Smooth muscle cell (in vitro differentiated cells): ENCODE data around the gene MLN. TPM values are rescaled to one million over a fixed set of nuclear protein-coding genes. Genes with fewer than 3 reads are reported as not detected.
"Not testable (repeated sequence)": the region's sequence is repeated elsewhere in the genome, so short reads cannot be mapped to it uniquely, and the experiment has no call there.

Source experiments
- DNase-seq: peaks from one replicate; lab custom pipeline; 2025; ENCODE audit not compliant: unreplicated experiment; lab: John Stamatoyannopoulos, UW
- H2AFZ ChIP-seq: fragments of 200-600 bp; sonication (generic); 2 replicates; pipeline ENCODE4 v1.6.0; 2016; ENCODE audit warnings: antibody characterized with exemption, low read depth, mild to moderate bottlenecking
- H3F3A ChIP-seq: fragments of 200-600 bp; sonication (generic); 2 replicates; pipeline ENCODE4 v1.6.0; 2017; ENCODE audit warnings: antibody characterized with exemption, low read depth
- H3K27ac ChIP-seq: fragments of 200-600 bp; sonication (generic); 2 replicates; pipeline ENCODE4 v1.5.1; 2016; ENCODE audit warnings: low read depth, mild to moderate bottlenecking
- H3K27me3 ChIP-seq: fragments of 200-600 bp; sonication (generic); 2 replicates; pipeline ENCODE4 v1.6.1; 2016; ENCODE audit warnings: low read depth, mild to moderate bottlenecking
- H3K36me3 ChIP-seq: fragments of 200-600 bp; sonication (generic); 2 replicates; pipeline ENCODE4 v1.5.1; 2016; ENCODE audit warnings: low read depth
- H3K4me1 ChIP-seq: fragments of 200-600 bp; sonication (generic); 2 replicates; pipeline ENCODE4 v1.5.1; 2016; ENCODE audit warnings: low read depth
- H3K4me2 ChIP-seq: fragments of 200-600 bp; sonication (generic); 2 replicates; pipeline ENCODE4 v1.6.0; 2016; ENCODE audit warnings: mild to moderate bottlenecking
- H3K4me3 ChIP-seq: fragments of 200-600 bp; sonication (generic); 2 replicates; pipeline ENCODE4 v1.5.1; 2016; ENCODE audit warnings: mild to moderate bottlenecking
- H3K79me2 ChIP-seq: fragments of 200-600 bp; sonication (generic); 2 replicates; pipeline ENCODE4 v1.6.0; 2016; ENCODE audit warnings: low read depth, mild to moderate bottlenecking
- H3K9ac ChIP-seq: fragments of 200-600 bp; sonication (generic); 2 replicates; pipeline ENCODE4 v1.6.0; 2016; ENCODE audit warnings: low read depth
- H3K9me3 ChIP-seq: fragments of 200-600 bp; sonication (generic); replicated peaks from 2 replicates; pipeline ENCODE4 v1.5.1; 2016; ENCODE audit warnings: low read depth
- H4K20me1 ChIP-seq: fragments of 200-600 bp; sonication (generic); 2 replicates; pipeline ENCODE4 v1.6.0; 2016; ENCODE audit warnings: low read depth
- WGBS: methylation state at CpG from one replicate; pipeline ENCODE4 v1.1.7; 2016; ENCODE audit warnings: low lambda C conversion rate; 5-methylcytosine and 5-hydroxymethylcytosine counted together
- polyA plus RNA-seq: library from polyadenylated mRNA; unstranded; fragments of >200 nt; fragmentation: Nextera tagmentation; extraction: Ambion mirVana; gene quantifications from 2 replicates; pipeline ENCODE4 v1.2.1, GENCODE V29; 2016
- total RNA-seq: library from RNA; depleted of rRNA; stranded (reverse); fragments of >200 nt; gene quantifications from 2 replicates; pipeline ENCODE4 v1.2.3, GENCODE V29; 2014
- TF ChIP-seq, protein P1 (sequence below): fragments of 200-600 bp; sonication (generic); IDR thresholded peaks from 2 replicates; pipeline ENCODE4 v1.5.1; 2017; ENCODE audit warnings: borderline replicate concordance, mild to moderate bottlenecking, antibody characterized with exemption; ENCODE audit not compliant: insufficient read depth, poor library complexity, severe bottlenecking

MLN gene
- total and polyA plus RNA-seq, 2 experiments from 2014 or later = not detected

DNA sequence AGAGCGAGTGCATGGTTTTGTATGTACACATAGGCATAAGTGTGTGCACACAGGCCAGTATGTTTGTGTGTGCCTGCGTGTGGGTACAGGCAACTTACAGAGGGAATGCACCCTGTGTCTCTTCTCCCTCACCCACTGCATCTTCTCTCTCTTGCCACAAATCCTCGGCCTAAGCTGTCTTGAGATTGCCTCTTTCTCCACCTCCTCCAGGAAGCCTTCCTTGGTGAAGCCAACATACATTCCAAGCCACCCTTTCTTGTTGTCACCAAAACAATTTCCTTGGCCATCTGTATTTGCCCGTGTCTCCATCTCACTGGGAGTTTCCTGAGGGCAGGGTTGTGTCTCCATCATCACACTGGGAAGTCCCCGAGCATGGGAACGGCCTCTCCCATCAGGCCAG is 29.8 kb upstream of the MLN start:
- no peaks in the 10 kb centered on the region for H4K20me1 ChIP-seq
- no peaks in the 10 kb centered on the region for H3K79me2 ChIP-seq
- no peak overlapping the region for H3K27ac ChIP-seq
- H3K9me3 ChIP-seq = no peaks in the 10 kb centered on the region
- H3F3A ChIP-seq = peaks cover 1% of the 10 kb centered on the region
- H2AFZ ChIP-seq = no peak overlapping the region
- WGBS = 95% methylated on average over 5 of the region's 6 CpGs
- H3K36me3 ChIP-seq = no peaks in the 10 kb centered on the region
- H3K9ac ChIP-seq = no peak overlapping the region
- TF ChIP-seq, protein P1, sequence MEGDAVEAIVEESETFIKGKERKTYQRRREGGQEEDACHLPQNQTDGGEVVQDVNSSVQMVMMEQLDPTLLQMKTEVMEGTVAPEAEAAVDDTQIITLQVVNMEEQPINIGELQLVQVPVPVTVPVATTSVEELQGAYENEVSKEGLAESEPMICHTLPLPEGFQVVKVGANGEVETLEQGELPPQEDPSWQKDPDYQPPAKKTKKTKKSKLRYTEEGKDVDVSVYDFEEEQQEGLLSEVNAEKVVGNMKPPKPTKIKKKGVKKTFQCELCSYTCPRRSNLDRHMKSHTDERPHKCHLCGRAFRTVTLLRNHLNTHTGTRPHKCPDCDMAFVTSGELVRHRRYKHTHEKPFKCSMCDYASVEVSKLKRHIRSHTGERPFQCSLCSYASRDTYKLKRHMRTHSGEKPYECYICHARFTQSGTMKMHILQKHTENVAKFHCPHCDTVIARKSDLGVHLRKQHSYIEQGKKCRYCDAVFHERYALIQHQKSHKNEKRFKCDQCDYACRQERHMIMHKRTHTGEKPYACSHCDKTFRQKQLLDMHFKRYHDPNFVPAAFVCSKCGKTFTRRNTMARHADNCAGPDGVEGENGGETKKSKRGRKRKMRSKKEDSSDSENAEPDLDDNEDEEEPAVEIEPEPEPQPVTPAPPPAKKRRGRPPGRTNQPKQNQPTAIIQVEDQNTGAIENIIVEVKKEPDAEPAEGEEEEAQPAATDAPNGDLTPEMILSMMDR = no peak
- H3K27me3 ChIP-seq = peaks cover 4% of the 10 kb centered on the region
- no peak for DNase-seq
- H3K4me3 ChIP-seq = no peak overlapping the region
- peaks cover 14% of the 10 kb centered on the region for H3K4me1 ChIP-seq
- no peak overlapping the region for H3K4me2 ChIP-seq

DNA sequence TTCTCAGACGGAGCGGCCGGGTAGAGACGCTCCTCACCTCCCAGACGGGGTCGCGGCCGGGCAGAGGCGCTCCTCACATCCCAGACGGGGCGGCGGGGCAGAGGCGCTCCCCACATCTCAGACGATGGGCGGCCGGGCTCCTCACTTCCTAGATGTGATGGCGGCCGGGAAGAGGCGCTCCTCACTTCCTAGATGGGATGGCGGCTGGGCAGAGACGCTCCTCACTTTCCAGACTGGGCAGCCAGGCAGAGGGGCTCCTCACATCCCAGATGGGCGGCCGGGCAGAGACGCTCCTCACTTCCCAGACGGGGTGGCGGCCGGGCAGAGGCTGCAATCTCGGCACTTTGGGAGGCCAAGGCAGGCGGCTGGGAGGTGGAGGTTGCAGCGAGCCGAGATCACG is 29.0 kb upstream of the MLN start:
- not testable (repeated sequence) for H3K4me1 ChIP-seq, H3K4me3 ChIP-seq, H3K9ac ChIP-seq, H3K79me2 ChIP-seq, H3K9me3 ChIP-seq, H4K20me1 ChIP-seq, H3F3A ChIP-seq, H2AFZ ChIP-seq, H3K27me3 ChIP-seq, DNase-seq, H3K4me2 ChIP-seq, H3K27ac ChIP-seq, H3K36me3 ChIP-seq
- 95% methylated on average over 12 of the region's 32 CpGs for WGBS

DNA sequence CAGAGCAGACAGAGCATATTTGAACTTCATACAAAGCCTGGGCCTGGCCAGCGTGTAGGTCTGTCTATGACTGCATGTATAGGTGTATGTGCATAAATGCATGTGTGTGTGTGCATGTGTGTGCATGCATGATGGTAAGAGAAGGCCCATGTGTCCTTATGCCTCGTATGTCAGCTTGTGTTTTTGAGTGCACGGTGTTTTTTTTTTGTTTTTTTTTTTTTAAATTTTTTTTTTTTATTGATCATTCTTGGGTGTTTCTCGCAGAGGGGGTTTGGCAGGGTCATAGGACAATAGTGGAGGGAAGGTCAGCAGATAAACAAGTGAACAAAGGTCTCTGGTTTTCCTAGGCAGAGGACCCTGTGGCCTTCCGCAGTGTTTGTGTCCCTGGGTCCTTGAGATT is 27.9 kb upstream of the MLN start:
- not testable (repeated sequence) for H3K27ac ChIP-seq, H3K4me2 ChIP-seq, H3K9ac ChIP-seq, H3K4me1 ChIP-seq, H3K36me3 ChIP-seq, H3K79me2 ChIP-seq, H2AFZ ChIP-seq, DNase-seq, H3K9me3 ChIP-seq, H4K20me1 ChIP-seq, H3K27me3 ChIP-seq, H3F3A ChIP-seq, H3K4me3 ChIP-seq
- 89% methylated on average over 5 of the region's 5 CpGs for WGBS

DNA sequence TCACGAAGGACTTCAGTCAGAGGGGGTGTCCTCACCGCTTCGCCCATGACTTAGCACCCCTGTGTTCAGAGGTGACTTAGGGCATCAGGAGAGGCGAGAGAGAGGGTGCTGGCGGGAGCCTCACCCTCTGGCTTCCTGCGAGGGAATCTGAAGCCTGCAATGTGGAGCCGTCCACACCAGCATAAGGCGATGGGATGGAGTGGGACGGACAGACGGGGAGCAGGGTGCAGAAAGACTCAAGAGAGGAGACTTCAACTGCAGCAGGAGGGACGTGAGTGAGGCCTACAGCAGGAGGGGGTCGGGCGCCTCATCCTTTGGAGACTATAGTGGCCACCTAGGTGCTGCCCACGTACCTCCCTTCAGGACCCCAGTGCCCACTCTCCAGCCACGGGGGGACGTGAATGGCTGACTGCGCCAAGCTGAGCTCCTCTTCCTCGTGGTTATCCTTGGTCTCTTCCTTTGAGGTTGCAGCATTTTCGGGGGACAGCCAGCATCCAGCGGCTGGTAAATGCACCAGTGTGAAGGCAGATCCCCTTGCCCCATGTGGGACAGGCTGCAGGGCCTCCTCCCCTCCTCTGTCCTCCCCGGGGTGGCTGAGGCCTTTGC is 26.9 kb upstream of the MLN start:
- WGBS = 86% methylated on average over 21 of the region's 21 CpGs
- Histone ChIP-seq H3F3A (no peaks in the 10 kb centered on the region), H3K4me1 (peaks cover 6% of the 10 kb centered on the region), H3K27ac (no peak overlapping the region), H3K4me3 (no peak overlapping the region), H3K9me3 (no peaks in the 10 kb centered on the region), H2AFZ (no peak overlapping the region), H3K79me2 (no peaks in the 10 kb centered on the region), H3K27me3 (peaks cover 4% of the 10 kb centered on the region), H3K36me3 (no peaks in the 10 kb centered on the region), H3K9ac (no peak overlapping the region), H4K20me1 (no peaks in the 10 kb centered on the region), H3K4me2 (no peak overlapping the region)
- DNase-seq = no peak
- TF ChIP-seq, protein P1 = no peak
